NK-92 (cell line): ENCODE results near the gene PCDHGA8.
"Not testable (repeated sequence)": the region's sequence is repeated elsewhere in the genome, so short reads cannot be mapped to it uniquely, and the experiment has no call there.

Experiments used
- DNase-seq: peaks from one replicate; lab custom pipeline; 2025; ENCODE audit not compliant: unreplicated experiment; lab: John Stamatoyannopoulos, UW

Gene PCDHGA8

GRCh38 chr5:141392429-141393198, at the start of gene PCDHGA8:
Gene PCDHGA8, plus strand, starts transcription at chr5:141392633. Its CDS starts 181 bp downstream, at chr5:141392814.
- DNase-seq: no peak

- DNase-seq: no peak
Measured at GRCh38 chr5:141342773-141343172, 49.7 kb upstream of the PCDHGA8 start.

- DNase-seq: no peak
Measured at GRCh38 chr5:141343242-141343952, 49.0 kb upstream of the PCDHGA8 start, which contains the start of gene PCDHGA3. Gene PCDHGA3, plus strand, starts transcription at chr5:141343829. Its CDS starts 205 bp downstream, at chr5:141344034.

GRCh38 chr5:141343953-141344463, 48.4 kb upstream of the PCDHGA8 start:
- no peak for DNase-seq

DNA sequence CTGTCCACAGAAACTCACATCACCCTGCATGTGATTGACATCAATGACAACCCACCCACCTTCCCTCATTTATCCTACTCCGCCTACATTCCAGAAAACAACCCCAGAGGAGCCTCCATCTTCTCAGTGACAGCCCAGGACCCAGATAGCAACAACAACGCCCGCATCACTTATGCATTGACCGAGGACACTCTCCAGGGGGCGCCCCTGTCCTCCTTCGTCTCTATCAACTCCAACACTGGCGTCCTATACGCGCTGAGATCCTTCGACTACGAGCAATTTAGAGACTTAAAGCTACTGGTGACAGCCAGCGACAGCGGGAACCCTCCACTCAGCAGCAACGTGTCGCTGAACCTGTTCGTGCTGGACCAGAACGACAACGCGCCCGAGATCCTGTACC, 47.1 kb upstream of the PCDHGA8 start:
- DNase-seq: no peak

DNA sequence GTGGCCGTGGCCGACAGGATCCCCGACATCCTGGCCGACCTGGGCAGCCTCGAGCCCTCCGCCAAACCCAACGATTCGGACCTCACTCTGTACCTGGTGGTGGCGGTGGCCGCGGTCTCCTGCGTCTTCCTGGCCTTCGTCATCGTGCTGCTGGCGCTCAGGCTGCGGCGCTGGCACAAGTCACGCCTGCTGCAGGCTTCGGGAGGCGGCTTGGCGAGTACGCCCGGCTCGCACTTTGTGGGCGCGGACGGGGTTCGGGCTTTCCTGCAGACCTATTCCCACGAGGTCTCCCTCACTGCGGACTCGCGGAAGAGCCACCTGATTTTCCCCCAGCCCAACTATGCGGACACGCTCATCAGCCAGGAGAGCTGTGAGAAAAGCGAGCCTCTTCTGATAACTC, 46.4 kb upstream of the PCDHGA8 start:
- DNase-seq: not testable (repeated sequence)

- DNase-seq: no peak
Measured at GRCh38 chr5:141349917-141350619, 42.4 kb upstream of the PCDHGA8 start, which contains the start of gene PCDHGB1. Gene PCDHGB1, plus strand, starts transcription at chr5:141350099. Its CDS starts 162 bp downstream, at chr5:141350261.

DNA sequence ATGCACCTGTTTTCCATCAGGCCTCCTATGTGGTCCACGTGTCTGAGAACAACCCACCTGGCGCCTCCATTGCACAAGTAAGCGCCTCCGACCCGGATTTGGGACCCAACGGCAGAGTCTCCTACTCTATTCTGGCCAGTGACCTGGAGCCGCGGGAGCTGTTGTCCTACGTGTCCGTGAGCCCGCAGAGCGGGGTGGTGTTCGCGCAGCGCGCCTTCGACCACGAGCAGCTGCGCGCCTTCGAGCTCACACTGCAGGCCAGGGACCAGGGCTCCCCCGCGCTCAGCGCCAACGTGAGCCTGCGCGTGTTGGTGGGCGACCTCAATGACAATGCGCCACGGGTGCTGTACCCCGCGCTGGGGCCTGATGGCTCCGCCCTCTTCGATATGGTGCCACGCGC, 40.8 kb upstream of the PCDHGA8 start:
- no peak for DNase-seq

DNA sequence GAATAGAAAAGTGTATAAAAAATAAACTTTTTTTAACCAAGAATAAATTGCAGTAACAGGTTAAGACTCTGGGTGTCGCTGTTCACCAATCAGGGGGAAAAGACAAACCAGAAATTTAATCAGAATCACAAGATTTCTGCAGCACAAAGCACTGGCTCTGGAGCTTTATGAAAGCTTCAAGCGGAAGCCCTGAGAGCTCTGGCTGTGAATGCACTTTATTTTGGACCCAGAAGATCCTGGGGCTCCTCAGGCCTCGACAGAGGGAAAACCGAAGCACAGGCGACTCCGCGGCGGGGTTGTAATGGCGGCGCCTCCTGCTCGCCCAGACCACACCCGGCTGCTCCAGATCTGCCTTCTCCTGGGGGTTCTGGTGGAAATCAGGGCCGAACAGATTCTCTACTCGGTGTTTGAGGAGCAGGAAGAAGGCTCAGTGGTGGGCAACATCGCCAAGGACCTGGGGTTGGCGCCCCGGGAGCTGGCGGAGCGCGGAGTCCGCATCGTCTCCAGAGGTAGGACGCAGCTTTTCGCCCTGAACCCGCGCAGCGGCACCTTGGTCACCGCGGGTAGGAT, 37.4 kb upstream of the PCDHGA8 start, which contains the start of gene PCDHGA4:
PCDHGA4 (plus strand) TSS at position 122 of the 570 bp plus-strand sequence; CDS start at position 209, 87 bp downstream.
- no peak for DNase-seq

DNA sequence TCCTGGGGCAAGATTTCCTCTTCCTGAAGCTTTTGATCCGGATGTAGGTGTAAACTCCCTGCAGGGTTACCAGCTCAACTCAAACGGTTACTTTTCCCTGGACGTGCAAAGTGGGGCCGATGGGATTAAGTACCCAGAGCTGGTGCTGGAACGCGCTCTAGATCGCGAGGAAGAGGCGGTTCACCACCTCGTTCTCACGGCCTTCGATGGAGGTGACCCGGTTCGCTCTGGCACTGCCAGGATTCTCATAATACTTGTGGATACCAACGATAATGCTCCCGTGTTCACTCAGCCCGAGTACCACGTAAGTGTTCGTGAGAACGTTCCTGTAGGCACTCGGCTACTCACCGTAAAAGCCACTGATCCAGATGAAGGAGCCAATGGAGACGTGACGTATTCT, 36.8 kb upstream of the PCDHGA8 start:
- no peak for DNase-seq

GRCh38 chr5:141356133-141356532, 36.3 kb upstream of the PCDHGA8 start:
- DNase-seq: no peak

DNA sequence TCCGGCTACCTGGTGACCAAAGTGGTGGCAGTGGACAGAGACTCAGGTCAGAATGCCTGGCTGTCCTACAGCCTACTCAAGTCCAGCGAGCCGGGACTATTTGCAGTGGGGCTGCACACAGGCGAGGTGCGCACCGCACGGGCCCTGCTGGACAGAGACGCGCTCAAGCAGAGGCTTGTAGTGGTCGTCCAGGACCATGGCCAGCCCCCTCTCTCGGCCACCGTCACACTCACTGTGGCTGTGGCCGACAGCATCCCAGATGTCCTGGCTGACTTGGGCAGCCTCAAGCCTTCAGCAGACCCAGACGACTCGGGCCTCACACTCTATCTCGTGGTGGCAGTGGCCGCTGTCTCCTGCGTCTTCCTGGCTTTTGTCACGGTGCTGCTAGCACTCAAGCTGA, 35.5 kb upstream of the PCDHGA8 start:
- DNase-seq: no peak

- no peak for DNase-seq
Measured at GRCh38 chr5:141359790-141360426, 32.5 kb upstream of the PCDHGA8 start, which contains the start of gene PCDHGB2. Gene PCDHGB2, plus strand, starts transcription at chr5:141359994. Its CDS starts 142 bp downstream, at chr5:141360136.

- no peak for DNase-seq
Measured at GRCh38 chr5:141360685-141361084, 31.7 kb upstream of the PCDHGA8 start.

- no peak for DNase-seq
Measured at GRCh38 chr5:141362719-141363118, 29.7 kb upstream of the PCDHGA8 start.

GRCh38 chr5:141363952-141364660, 28.3 kb upstream of the PCDHGA8 start, which contains the start of gene PCDHGA5:
Gene PCDHGA5, plus strand, starts transcription at chr5:141364162. Its CDS starts 169 bp downstream, at chr5:141364331.
- no peak for DNase-seq

DNA sequence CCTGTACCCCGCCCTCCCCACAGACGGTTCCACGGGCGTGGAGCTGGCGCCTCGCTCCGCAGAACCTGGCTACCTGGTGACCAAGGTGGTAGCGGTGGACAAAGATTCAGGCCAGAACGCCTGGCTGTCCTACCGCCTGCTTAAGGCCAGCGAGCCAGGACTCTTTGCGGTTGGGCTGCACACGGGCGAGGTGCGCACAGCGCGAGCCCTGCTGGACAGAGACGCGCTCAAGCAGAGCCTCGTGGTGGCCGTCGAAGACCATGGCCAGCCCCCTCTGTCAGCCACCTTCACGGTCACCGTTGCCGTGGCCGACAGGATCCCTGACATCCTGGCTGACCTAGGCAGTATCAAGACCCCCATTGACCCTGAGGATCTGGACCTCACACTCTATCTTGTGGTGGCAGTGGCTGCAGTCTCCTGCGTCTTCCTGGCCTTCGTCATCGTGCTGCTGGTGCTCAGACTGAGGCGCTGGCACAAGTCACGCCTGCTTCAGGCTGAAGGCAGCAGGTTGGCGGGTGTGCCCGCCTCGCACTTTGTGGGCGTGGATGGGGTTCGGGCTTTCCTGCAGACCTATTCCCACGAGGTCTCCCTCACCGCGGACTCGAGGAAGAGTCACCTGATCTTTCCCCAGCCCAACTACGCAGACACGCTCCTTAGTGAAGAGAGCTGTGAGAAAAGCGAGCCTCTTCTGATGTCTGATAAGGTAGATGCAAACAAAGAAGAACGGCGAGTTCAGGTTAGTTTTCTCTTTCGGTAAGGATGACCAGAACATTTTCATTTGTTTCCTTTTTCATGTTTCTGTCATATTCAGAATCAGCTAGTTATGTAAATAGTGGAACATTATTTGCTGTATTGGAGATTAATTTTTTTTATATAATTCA, 26.2 kb upstream of the PCDHGA8 start:
- DNase-seq: no peak
